ENCODE results near the gene TUBGCP3.
"Not testable (repeated sequence)": the region's sequence is repeated elsewhere in the genome, so short reads cannot be mapped to it uniquely, and the experiment has no call there.

The TUBGCP3 gene, protein sequence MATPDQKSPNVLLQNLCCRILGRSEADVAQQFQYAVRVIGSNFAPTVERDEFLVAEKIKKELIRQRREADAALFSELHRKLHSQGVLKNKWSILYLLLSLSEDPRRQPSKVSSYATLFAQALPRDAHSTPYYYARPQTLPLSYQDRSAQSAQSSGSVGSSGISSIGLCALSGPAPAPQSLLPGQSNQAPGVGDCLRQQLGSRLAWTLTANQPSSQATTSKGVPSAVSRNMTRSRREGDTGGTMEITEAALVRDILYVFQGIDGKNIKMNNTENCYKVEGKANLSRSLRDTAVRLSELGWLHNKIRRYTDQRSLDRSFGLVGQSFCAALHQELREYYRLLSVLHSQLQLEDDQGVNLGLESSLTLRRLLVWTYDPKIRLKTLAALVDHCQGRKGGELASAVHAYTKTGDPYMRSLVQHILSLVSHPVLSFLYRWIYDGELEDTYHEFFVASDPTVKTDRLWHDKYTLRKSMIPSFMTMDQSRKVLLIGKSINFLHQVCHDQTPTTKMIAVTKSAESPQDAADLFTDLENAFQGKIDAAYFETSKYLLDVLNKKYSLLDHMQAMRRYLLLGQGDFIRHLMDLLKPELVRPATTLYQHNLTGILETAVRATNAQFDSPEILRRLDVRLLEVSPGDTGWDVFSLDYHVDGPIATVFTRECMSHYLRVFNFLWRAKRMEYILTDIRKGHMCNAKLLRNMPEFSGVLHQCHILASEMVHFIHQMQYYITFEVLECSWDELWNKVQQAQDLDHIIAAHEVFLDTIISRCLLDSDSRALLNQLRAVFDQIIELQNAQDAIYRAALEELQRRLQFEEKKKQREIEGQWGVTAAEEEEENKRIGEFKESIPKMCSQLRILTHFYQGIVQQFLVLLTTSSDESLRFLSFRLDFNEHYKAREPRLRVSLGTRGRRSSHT

DNA sequence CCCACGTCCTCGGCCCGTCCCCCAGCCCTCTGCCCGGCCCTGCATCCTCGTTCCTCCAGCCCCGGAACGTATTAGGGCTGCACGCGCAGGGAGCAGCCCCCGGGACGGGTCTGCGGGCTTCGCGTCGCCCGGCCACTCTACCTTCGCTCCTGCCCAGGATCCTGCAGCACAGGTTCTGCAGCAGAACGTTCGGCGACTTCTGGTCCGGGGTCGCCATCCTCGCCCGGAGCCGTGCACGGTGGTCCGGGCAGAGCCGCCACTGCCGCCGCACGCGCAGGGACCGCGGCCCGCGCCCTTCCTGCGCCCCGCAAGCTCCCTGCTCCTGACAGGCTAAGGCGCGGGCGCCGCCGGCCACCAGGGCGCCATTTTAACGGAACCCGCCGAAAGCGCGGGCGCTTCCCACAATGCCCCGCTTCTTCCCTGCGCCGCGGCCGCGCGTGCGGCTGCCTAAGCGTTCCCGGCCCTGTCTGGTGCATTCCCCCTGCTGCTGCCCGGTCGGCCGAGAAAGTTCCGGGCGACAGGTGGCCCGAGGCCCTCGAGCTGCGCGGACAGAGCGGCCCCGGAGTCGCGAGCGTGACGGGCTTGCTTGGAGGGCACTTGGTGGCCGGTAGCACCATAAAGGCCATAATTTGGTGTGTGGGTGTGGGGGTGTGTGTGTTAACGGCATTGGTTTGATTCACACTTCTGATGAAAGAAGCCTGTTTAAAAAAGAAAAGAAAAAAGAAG is at the start of gene TUBGCP3:
TUBGCP3 (minus strand) TSS at position 390 of the 726 bp plus-strand sequence; CDS start at position 217, 173 bp downstream.
- H3K4me3 ChIP-seq, result peak within 1 kb of the TSS; percentile 98
- H3K4me2 ChIP-seq, result peak within 1 kb of the TSS; percentile 74
- H4K20me1 ChIP-seq, result no peaks in the 10 kb centered on the region
- peak within 1 kb of the TSS; percentile 98 for H3K27ac ChIP-seq
- H3K4me1 ChIP-seq, result peaks cover 51% of the 10 kb centered on the region
- peak within 1 kb of the TSS; percentile 98 for H3K9ac ChIP-seq
- TF ChIP-seq Cebpa-rat (IDR thresholded peaks at IDR 0.05), result no peak
- H3K9me3 ChIP-seq, result peaks cover 3% of the 10 kb centered on the region; the same call in 1 of the 2 replicates
- 0 out of 2 replicates have a peak, but pooled peaks cover 8% of the 10 kb centered on the region for H3K36me3 ChIP-seq
- H3K27me3 ChIP-seq, result no peaks in the 10 kb centered on the region

DNA sequence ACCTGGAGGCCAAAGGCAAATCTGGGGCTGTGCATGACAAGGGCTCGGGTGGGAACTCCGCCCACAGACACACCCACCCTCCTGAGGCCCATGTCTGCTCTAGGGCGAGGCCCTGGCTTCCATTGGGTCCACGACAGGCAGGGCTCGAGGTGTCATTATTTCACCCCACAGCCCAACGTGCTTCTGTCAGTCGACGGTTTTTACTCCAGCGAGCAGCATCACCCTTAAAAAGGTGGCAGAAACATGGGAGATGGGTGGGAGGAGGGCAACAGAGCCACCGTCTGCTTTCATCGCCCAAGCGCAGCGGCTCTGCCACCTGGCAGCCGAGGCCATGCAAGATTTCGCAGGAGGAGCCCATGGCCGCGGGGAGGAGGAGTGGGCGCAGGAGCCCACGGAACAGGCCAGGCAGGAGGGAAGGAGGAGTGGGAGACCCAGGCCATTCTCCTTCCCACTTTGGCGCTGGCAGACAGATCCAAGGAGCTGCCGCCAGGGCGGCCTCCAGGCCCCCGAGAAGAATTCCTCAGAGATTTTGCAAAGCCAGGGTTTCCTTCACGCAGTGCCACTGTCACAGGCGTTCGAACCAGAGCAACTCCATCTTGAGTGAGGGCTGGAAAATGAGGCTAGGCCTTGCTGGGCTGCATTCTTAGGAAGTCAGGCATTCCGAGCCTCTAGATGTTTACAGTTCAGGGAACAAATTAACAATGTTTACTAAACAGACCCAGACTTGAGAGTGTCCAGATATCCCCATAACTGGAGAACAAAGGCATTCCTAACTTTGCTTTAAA is 49.3 kb upstream of the TUBGCP3 start:
- H3K36me3 ChIP-seq, result no peaks in the 10 kb centered on the region
- H3K27ac ChIP-seq, result no peak overlapping the region
- no peak overlapping the region for H3K4me3 ChIP-seq
- peaks cover 54% of the 10 kb centered on the region for H3K4me1 ChIP-seq
- TF ChIP-seq Cebpa-rat (IDR thresholded peaks at IDR 0.05), result no peak
- no peaks in the 10 kb centered on the region for H3K27me3 ChIP-seq
- no peaks in the 10 kb centered on the region for H4K20me1 ChIP-seq
- H3K9me3 ChIP-seq, result no peaks in the 10 kb centered on the region
- no peak overlapping the region for H3K9ac ChIP-seq
- H3K4me2 ChIP-seq, result peak overlapping the region; percentile 21; the same call in 1 of the 2 replicates

DNA sequence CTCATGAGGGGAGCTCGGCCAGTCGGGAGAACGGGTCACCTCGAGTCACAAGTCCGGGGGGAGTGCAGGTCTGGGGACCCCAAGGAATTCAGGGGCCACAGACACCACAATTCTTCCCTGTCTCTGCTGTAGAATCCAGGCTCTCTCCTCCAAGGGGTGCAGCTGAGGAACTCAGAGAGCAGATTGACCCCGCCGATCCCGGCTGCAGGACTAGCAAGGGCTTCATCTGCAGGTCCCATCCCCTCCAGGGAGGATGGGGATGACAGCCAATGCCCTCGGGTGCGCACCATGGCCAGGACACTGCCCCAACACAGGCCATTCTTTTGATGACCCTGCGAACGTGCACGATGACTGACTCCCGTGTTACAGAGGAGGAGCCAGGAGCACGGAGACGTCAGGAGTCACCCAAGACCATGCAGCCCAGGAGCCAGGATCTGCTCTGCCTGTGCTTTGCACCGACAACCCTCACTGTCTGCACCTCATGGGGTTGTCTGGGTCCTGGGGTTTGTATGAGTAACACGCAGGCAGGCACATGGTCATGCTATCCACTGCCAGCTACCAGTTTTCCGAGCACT is 48.5 kb upstream of the TUBGCP3 start:
- no peak for TF ChIP-seq Cebpa-rat (IDR thresholded peaks at IDR 0.05)
- Histone ChIP-seq H3K27ac (no peak overlapping the region), H3K36me3 (no peaks in the 10 kb centered on the region), H3K4me3 (no peak overlapping the region), H3K9ac (no peak overlapping the region), H3K4me2 (no peak overlapping the region), H4K20me1 (no peaks in the 10 kb centered on the region), H3K27me3 (no peaks in the 10 kb centered on the region), H3K4me1 (peaks cover 47% of the 10 kb centered on the region), H3K9me3 (no peaks in the 10 kb centered on the region)

DNA sequence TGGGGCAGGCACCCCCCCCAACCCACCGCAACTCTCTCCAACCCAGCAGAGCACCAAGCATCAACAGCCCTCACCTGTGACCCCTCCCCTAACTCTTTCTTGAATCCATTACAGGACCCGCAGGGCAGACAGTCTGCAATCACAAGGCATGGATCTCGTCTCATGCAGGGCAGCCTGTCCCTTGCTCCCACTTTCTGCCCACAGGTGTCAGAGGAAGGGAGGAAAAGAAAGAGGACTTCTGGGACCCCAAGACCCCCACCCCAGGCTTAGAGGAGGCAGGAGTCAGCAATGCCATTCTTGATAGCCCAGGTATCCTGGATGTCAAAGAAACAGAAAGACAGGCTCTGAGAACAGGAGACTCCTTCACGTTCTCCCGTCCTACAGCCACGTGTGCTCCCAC is 47.4 kb upstream of the TUBGCP3 start:
- no peak overlapping the region for H3K4me2 ChIP-seq
- no peak overlapping the region for H3K27ac ChIP-seq
- H3K4me3 ChIP-seq, result no peak overlapping the region
- H3K4me1 ChIP-seq, result peaks cover 35% of the 10 kb centered on the region
- no peaks in the 10 kb centered on the region for H3K9me3 ChIP-seq
- no peak for TF ChIP-seq Cebpa-rat (IDR thresholded peaks at IDR 0.05)
- no peaks in the 10 kb centered on the region for H4K20me1 ChIP-seq
- H3K9ac ChIP-seq, result no peak overlapping the region
- H3K36me3 ChIP-seq, result no peaks in the 10 kb centered on the region
- no peaks in the 10 kb centered on the region for H3K27me3 ChIP-seq

DNA sequence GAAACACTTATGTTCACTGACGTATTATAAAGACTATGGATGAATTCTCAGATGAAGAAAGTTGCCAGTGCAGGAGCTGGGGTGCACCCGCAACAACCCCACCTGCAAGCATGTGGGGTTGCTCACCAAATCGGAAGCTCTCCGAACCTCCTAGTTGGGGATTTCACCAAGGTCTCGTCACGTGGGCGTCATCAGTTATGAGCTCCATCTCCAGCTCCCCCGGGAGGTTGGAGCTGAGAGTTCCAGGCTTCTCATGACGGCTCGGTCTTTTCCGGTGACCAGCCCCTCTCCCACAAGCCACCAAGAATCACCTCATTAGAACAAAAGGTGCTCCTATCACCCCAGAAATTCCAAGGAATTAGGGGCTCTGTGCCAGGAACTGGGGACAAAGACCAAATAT is 46.1 kb upstream of the TUBGCP3 start:
- H3K27ac ChIP-seq, result no peak overlapping the region

DNA sequence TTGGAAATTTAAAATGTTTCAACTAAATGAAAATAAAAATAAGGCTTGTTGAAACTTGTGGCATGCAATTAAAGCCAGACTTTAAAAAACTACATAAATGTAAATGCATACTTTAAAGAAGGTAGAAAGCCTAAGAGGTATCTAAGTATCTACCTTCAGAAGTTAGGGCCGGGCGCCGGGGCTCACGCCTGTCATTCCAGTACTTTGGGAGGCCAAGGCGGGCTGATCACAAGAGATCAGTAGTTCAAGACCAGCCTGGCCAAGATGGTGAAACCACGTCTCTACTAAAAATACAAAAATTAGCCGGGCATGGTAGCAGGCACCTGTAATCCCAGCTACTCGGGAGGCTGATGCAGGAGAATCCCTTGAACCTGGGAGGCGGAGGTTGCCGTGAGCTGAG is 42.3 kb upstream of the TUBGCP3 start:
- not testable (repeated sequence) for H4K20me1 ChIP-seq, H3K4me2 ChIP-seq, H3K9me3 ChIP-seq, H3K9ac ChIP-seq, H3K27me3 ChIP-seq, H3K27ac ChIP-seq, H3K4me3 ChIP-seq, H3K36me3 ChIP-seq
- peaks cover 30% of the 10 kb centered on the region for H3K4me1 ChIP-seq

More for the DNA sequence above, 46.1 kb upstream of the TUBGCP3 start:
- no peaks in the 10 kb centered on the region for H3K27me3 ChIP-seq
- no peaks in the 10 kb centered on the region for H4K20me1 ChIP-seq
- H3K9ac ChIP-seq, result no peak overlapping the region
- peaks cover 29% of the 10 kb centered on the region for H3K4me1 ChIP-seq
- H3K9me3 ChIP-seq, result no peaks in the 10 kb centered on the region
- H3K36me3 ChIP-seq, result no peaks in the 10 kb centered on the region
- no peak overlapping the region for H3K4me3 ChIP-seq
- no peak for TF ChIP-seq Cebpa-rat (IDR thresholded peaks at IDR 0.05)
- H3K4me2 ChIP-seq, result no peak overlapping the region

DNA sequence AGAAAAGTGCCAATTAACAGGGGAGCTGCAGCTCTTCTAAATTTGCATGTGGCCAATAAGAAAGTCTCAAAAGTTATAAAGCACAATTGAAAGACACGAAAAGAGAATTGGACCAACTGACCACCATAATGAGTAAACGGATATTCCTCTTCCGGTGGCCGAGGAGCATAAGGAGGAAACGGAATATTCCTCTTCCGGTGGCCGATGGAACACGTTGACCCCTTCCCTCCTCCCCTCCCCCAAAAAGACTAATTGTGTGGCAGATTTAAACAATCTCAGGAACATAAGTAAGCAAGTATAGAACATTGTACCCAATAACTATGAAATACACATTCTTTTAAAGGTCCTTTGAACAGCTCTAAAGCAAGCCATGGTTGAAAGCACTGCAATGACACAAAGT is 41.2 kb upstream of the TUBGCP3 start:
- H3K4me1 ChIP-seq, result peaks cover 41% of the 10 kb centered on the region
- H3K4me3 ChIP-seq, result no peak overlapping the region
- H3K27ac ChIP-seq, result no peak overlapping the region
- H4K20me1 ChIP-seq, result no peaks in the 10 kb centered on the region
- no peaks in the 10 kb centered on the region for H3K36me3 ChIP-seq
- H3K9me3 ChIP-seq, result no peaks in the 10 kb centered on the region
- TF ChIP-seq Cebpa-rat (IDR thresholded peaks at IDR 0.05), result no peak
- H3K9ac ChIP-seq, result no peak overlapping the region
- no peaks in the 10 kb centered on the region for H3K27me3 ChIP-seq
- H3K4me2 ChIP-seq, result peak overlapping the region; percentile 37

DNA sequence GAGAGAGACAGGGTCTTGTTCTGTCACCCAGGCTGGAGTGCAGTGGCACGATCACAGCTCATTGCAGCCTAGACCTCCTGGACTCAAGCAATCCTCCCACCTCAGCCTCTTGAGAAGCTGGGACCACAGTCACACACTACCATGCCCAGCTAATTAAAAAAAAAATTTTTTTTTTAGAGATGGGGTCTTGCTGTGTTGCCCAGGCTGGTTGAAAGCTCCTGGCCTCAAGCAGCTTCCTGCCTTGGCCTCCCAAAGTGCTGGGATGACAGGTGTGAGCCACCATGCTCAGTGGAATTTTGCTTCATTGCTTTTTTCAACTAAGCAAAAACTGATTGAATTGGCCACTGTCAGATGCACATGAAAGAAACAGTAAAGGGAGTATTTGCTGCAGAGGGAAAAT is 39.7 kb upstream of the TUBGCP3 start:
- not testable (repeated sequence) for H3K9me3 ChIP-seq, H3K9ac ChIP-seq, H3K4me3 ChIP-seq, H3K36me3 ChIP-seq, H3K27me3 ChIP-seq, H3K27ac ChIP-seq, H3K4me2 ChIP-seq, H4K20me1 ChIP-seq
- H3K4me1 ChIP-seq, result peaks cover 45% of the 10 kb centered on the region

DNA sequence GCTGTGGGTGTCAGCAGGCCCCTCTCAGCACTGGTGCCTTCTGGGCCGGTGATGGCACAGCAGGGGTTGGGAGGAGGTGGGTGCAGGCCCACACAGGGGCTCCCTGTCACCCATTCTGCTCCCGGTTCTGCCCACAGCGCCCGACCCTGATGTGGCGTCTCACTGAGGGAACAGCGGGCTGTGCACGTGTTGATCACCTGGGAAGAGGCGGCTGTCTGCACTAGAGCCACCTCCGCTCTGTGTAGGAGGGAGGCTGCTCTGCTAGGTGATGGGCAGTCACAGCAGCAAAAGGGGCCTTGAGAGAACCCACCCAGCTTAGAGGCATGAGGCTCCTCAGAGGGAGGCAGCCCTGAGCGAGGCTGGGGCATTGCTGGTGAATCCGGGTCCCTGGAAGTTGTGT is 39.2 kb upstream of the TUBGCP3 start:
- peaks cover 45% of the 10 kb centered on the region for H3K4me1 ChIP-seq
- H4K20me1 ChIP-seq, result no peaks in the 10 kb centered on the region
- no peak overlapping the region for H3K9ac ChIP-seq
- H3K27me3 ChIP-seq, result no peaks in the 10 kb centered on the region
- TF ChIP-seq Cebpa-rat (IDR thresholded peaks at IDR 0.05), result no peak
- H3K27ac ChIP-seq, result no peak overlapping the region
- H3K9me3 ChIP-seq, result no peaks in the 10 kb centered on the region
- H3K4me3 ChIP-seq, result no peak overlapping the region
- no peaks in the 10 kb centered on the region for H3K36me3 ChIP-seq
- H3K4me2 ChIP-seq, result peak overlapping the region; percentile 73
